Large intestine (tissue), 12 donors: ENCODE data around the gene FAM171A1. TPM values are rescaled to one million over a fixed set of nuclear protein-coding genes. Genes with fewer than 3 reads are reported as not detected.
A peak's percentile ranks its signal among the peaks of the same experiment; 100 is the strongest.
"Not testable (repeated sequence)": the region's sequence is repeated elsewhere in the genome, so short reads cannot be mapped to it uniquely, and the experiment has no call there.

Source experiments
- DNase-seq, 2 donors: peaks; one replicate each; pipeline versions ENCODE4 v3.0.0 to v3.0.0-alpha.2; 2013
- H3K27ac ChIP-seq: one replicate; pipeline ENCODE4 v1.5.1; 2013; ENCODE audit warnings: low read length
- H3K27me3 ChIP-seq: 2 replicates; pipeline ENCODE4 v1.6.1; 2013; ENCODE audit warnings: low read length; ENCODE audit not compliant: control insufficient read depth, insufficient read depth
- H3K36me3 ChIP-seq: 2 replicates; pipeline ENCODE4 v1.6.1; 2013; ENCODE audit warnings: low read length; ENCODE audit not compliant: control insufficient read depth, insufficient read depth
- H3K4me1 ChIP-seq: one replicate; pipeline ENCODE4 v1.6.1; 2013; ENCODE audit warnings: low read length; ENCODE audit not compliant: control insufficient read depth, insufficient read depth
- H3K4me3 ChIP-seq: one replicate; pipeline ENCODE4 v1.5.1; 2013; ENCODE audit warnings: low read length
- H3K9me3 ChIP-seq: one replicate; pipeline ENCODE4 v1.6.1; 2013; ENCODE audit warnings: mild to moderate bottlenecking, low read depth, low read length, moderate library complexity; ENCODE audit not compliant: control insufficient read depth
- WGBS: methylation state at CpG from one replicate; pipeline ENCODE4 v1.1.5; 2013; ENCODE audit warnings: low lambda C conversion rate; ENCODE audit not compliant: insufficient coverage; 5-methylcytosine and 5-hydroxymethylcytosine counted together
- long read RNA-seq, 11 donors: transcript quantifications; one replicate each; lab custom pipeline, GENCODE V29; 2026
- polyA plus RNA-seq: library from polyadenylated mRNA; unstranded; fragments of 120-200 nt; gene quantifications from one replicate; pipeline ENCODE4 v1.2.1, GENCODE V29; 2013

The FAM171A1 gene
- 25.4 TPM for polyA plus RNA-seq
- long read RNA-seq, donor 1, partial matches to known transcripts: 0 of 3 reads
- long read RNA-seq, donor 1, other reads (novel, unspliced or antisense): 0 of 3 reads
- long read RNA-seq, donor 2, transcript FAM171A1-201 (8 exons, 3,952 nt): major isoform, 13 of 13 reads
- long read RNA-seq, donor 2, partial matches to known transcripts: 0 of 13 reads
- long read RNA-seq, donor 2, other reads (novel, unspliced or antisense): 0 of 13 reads
- long read RNA-seq, donor 3: 0 reads
- long read RNA-seq, donor 4, partial matches to known transcripts: 0 of 1 reads
- long read RNA-seq, donor 4, other reads (novel, unspliced or antisense): 0 of 1 reads
- long read RNA-seq, donor 5, transcript FAM171A1-201 (8 exons, 3,952 nt): major isoform, 7 of 7 reads
- long read RNA-seq, donor 5, partial matches to known transcripts: 0 of 7 reads
- long read RNA-seq, donor 5, other reads (novel, unspliced or antisense): 0 of 7 reads
- long read RNA-seq, donor 6, transcript FAM171A1-201 (8 exons, 3,952 nt): major isoform, 11 of 11 reads
- long read RNA-seq, donor 6, partial matches to known transcripts: 0 of 11 reads
- long read RNA-seq, donor 6, other reads (novel, unspliced or antisense): 0 of 11 reads
- long read RNA-seq, donor 7, transcript FAM171A1-201 (8 exons, 3,952 nt): major isoform, 5 of 5 reads
- long read RNA-seq, donor 7, partial matches to known transcripts: 0 of 5 reads
- long read RNA-seq, donor 7, other reads (novel, unspliced or antisense): 0 of 5 reads
- long read RNA-seq, donor 8: 0 reads
- long read RNA-seq, donor 9, partial matches to known transcripts: 0 of 2 reads
- long read RNA-seq, donor 9, other reads (novel, unspliced or antisense): 0 of 2 reads
- long read RNA-seq, donor 10, transcript FAM171A1-201 (8 exons, 3,952 nt): major isoform, 6 of 6 reads
- long read RNA-seq, donor 10, partial matches to known transcripts: 0 of 6 reads
- long read RNA-seq, donor 10, other reads (novel, unspliced or antisense): 0 of 6 reads
- long read RNA-seq, donor 11, partial matches to known transcripts: 0 of 4 reads
- long read RNA-seq, donor 11, other reads (novel, unspliced or antisense): 0 of 4 reads

DNA sequence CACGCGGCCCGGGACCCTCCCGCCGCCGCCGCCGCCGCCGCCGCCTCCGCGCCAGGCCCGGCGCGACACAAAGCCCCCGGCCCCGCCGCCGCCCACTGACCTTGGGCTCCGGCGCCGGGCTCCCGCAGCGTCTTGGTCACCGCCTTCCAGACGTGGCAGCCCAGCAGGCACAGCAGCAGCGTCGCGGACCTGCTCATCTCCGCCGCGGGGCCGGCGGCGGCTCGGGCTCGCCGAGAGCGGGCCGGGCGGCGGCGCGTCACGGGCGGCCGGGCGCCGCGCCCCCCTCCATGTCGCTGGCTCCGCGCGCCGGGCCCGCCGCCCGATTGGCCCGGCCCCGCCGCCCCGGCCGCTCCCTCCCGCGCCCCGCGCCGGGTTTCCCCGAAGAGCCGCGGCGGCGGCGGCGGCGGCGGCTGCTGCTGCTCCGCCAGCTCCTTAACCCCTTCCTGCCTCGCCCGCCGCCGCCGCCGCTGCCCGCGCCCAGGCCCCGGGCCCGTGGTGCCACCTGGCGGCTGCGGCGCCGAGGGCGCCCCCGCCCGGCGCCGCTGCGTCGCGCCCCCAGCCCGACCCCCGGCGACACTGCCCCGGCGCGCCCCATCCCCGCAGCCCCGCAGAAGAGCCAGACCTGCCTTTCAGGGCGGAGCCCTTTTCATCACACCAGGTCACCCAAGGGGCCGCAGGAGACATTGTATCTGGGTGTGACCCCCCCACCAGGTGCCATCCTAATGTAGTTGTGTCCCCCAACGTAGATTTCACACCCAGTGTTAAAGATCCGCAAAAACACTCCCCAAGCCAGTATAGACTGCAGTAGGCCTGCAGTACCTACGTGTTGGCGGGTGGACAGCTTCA, at the start of gene FAM171A1:
Gene FAM171A1, minus strand, starts transcription at position 434 of the 846 bp plus-strand sequence. Its CDS starts 237 bp downstream, at position 197.
- peak in 1 of 2 donors; percentile 69 for DNase-seq
- H3K36me3 ChIP-seq: no peaks in the 10 kb centered on the region
- peak within 1 kb of the TSS; percentile 7 for H3K27ac ChIP-seq
- H3K4me1 ChIP-seq: peaks cover 3% of the 10 kb centered on the region
- peak within 1 kb of the TSS; percentile 64 for H3K4me3 ChIP-seq
- no CpG with 5 or more reads among the region's 115 CpGs for WGBS
- H3K27me3 ChIP-seq: no peaks in the 10 kb centered on the region
- H3K9me3 ChIP-seq: no peaks in the 10 kb centered on the region

DNA sequence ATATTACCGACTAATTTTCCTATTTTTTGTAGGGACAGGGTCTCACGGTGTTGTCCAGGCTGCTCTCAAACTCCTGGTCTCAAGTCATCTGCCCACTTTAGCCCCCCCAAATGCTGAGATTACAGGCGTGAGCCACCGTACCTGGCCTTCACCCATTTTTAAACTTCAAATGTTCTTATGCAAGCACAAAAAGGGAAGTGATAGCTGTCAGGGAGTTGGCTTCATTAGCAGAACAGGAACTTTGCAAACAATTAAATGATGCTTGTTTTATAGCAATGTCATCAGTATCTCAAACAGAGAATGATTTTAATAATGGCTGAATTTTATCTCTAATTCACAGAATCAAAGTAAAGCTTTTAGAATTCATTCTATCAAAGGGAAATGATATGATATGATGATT, 49.8 kb upstream of the FAM171A1 start:
- H3K36me3 ChIP-seq: no peaks in the 10 kb centered on the region
- no peaks in the 10 kb centered on the region for H3K4me1 ChIP-seq
- no peak for DNase-seq
- no peak overlapping the region for H3K27ac ChIP-seq
- H3K9me3 ChIP-seq: peaks cover 5% of the 10 kb centered on the region
- WGBS: no CpG with 5 or more reads among the region's 4 CpGs
- H3K27me3 ChIP-seq: no peaks in the 10 kb centered on the region
- H3K4me3 ChIP-seq: no peak overlapping the region

DNA sequence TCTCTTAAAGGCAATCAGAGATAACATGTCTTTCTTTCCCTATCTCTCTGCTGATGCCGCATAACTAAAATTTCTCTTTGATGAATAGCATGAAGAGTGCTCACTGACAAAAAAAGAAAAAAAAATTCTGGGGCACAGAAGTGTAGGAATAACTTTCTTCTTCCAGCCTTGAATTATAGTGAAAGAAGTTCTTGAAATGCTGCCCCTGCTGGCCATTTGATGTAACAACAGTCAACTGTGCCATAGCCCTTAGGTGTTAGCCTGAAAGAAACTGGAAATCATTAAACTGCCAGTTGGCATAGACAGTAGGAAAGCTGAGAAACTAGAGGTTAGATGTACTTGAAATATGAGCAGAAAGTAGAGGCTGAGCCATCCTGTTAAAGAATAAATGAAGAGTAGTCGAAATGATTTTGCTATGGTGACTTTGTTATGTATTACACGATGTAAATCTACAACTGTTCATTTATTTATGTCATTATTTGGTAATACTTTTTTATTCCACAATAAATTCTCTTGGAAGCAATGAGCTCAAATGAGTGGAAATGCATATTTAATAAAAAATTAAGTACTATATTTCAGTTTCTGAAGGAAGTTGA, 48.3 kb upstream of the FAM171A1 start:
- Histone ChIP-seq H3K36me3 (no peaks in the 10 kb centered on the region), H3K9me3 (peaks cover 6% of the 10 kb centered on the region), H3K27ac (no peak overlapping the region), H3K27me3 (no peaks in the 10 kb centered on the region), H3K4me1 (no peaks in the 10 kb centered on the region), H3K4me3 (no peak overlapping the region)
- DNase-seq: peak in 1 of 2 donors; percentile 33
- WGBS: 0% methylated on average over 1 of the region's 3 CpGs

DNA sequence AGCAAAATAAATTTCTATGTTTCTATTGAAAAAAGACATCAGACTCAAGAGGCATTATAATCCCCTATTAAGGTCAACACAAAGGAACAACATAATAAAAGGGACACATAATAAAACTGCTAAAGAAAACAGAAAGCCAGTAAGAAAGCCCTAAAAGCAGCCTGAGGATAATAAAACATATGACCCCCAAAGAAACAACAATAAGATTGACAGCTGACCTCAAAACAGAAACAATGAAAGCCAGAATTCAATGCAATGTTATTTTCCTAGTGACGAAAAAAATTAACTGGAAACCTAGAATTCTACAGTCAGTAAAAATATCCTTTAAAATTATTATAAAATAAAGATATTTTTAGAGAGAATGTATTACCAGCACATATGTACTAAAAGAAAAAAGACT, 44.9 kb upstream of the FAM171A1 start:
- peaks cover 6% of the 10 kb centered on the region for H3K9me3 ChIP-seq
- WGBS: 86% methylated on average over 1 of the region's 1 CpG
- H3K4me1 ChIP-seq: no peaks in the 10 kb centered on the region
- no peaks in the 10 kb centered on the region for H3K27me3 ChIP-seq
- DNase-seq: no peak
- no peak overlapping the region for H3K4me3 ChIP-seq
- no peaks in the 10 kb centered on the region for H3K36me3 ChIP-seq
- H3K27ac ChIP-seq: no peak overlapping the region

DNA sequence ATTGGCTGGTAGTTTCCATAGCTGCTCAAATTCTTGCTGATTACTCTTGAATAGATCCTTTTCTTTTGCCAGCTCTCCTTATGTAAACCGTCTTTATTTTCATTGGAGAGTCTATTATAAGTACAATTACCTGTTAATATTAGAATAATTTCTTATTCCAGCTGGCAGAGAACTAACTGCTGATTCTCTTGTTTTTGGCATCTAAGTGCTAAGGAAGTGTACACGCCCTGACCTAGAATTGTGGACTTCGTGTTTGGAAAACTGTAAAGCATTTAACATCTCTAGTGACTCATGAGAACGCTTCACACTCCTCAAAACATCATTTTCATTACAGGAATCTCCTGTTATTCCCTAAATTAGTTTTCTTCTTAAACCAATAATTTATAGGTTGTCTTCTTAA, 39.9 kb upstream of the FAM171A1 start:
- no peak overlapping the region for H3K4me3 ChIP-seq
- H3K27ac ChIP-seq: no peak overlapping the region
- H3K4me1 ChIP-seq: no peaks in the 10 kb centered on the region
- no peaks in the 10 kb centered on the region for H3K27me3 ChIP-seq
- no peak for DNase-seq
- peaks cover 2% of the 10 kb centered on the region for H3K9me3 ChIP-seq
- no peaks in the 10 kb centered on the region for H3K36me3 ChIP-seq
- 80% methylated on average over 1 of the region's 4 CpGs for WGBS

DNA sequence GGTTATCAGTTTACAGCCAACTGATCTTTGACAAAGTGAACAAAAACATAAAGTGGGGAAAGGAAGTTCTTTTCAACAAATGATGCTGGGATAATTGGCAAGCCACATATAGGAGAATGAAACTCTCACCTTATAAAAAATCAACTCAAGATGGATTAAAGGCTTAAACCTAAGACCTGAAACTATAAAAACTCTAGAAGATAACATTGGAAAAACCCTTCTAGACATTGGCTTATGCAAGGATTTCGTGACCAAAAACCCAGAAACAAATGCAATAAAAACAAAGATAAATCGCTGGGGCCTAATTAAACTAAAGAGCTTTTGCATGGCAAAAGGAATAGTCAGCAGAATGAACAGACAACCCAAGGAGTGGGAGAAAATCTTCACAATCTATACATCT, 38.3 kb upstream of the FAM171A1 start:
- H3K27me3 ChIP-seq, H3K9me3 ChIP-seq, H3K4me1 ChIP-seq, H3K36me3 ChIP-seq, H3K27ac ChIP-seq, H3K4me3 ChIP-seq, DNase-seq: not testable (repeated sequence)
- WGBS: 90% methylated on average over 2 of the region's 2 CpGs

DNA sequence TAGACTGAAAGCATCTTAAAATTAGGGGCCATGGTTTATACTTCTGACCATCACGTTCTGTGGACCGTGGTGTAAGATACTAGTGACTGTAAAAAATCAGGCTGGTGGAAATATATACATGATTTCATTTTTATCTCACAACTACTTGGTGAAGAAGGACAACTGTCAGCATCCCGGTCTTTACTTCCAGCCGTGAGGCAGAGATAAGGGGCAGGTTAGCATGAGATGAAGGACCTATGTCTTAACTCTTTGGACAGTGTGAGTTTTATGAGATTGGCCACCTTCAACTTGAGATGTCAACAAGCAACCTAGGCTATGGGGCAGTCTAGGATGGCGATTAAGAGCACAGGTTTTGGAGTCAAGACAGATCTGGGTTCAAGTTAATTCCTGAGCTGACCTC, 37.5 kb upstream of the FAM171A1 start:
- no peak for DNase-seq
- Histone ChIP-seq H3K27me3 (no peaks in the 10 kb centered on the region), H3K36me3 (no peaks in the 10 kb centered on the region), H3K9me3 (no peaks in the 10 kb centered on the region), H3K27ac (no peak overlapping the region), H3K4me3 (no peak overlapping the region), H3K4me1 (no peaks in the 10 kb centered on the region)
- WGBS: 100% methylated on average over 2 of the region's 5 CpGs

DNA sequence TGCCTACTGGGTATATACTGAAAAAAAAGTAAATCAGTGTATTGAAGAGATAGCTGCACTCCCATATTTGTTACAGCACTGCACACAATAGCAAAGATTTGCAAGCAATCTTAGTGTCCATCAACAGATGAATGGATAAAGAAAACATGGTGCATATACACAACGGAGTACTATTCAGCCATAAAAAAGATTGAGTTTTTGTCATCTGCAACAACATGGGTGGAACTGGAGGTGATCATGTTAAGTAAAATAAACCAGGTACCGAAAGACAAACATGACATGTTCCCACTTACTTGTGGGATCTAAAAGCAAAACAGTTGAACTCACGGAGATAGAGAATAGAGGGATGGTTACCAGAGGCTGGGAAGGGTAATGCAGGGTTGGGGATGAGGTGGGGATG, 34.2 kb upstream of the FAM171A1 start:
- Histone ChIP-seq H3K4me1 (no peaks in the 10 kb centered on the region), H3K9me3 (no peaks in the 10 kb centered on the region), H3K27ac (no peak overlapping the region), H3K27me3 (no peaks in the 10 kb centered on the region), H3K4me3 (no peak overlapping the region), H3K36me3 (no peaks in the 10 kb centered on the region)
- no peak for DNase-seq
- no CpG with 5 or more reads among the region's 3 CpGs for WGBS

DNA sequence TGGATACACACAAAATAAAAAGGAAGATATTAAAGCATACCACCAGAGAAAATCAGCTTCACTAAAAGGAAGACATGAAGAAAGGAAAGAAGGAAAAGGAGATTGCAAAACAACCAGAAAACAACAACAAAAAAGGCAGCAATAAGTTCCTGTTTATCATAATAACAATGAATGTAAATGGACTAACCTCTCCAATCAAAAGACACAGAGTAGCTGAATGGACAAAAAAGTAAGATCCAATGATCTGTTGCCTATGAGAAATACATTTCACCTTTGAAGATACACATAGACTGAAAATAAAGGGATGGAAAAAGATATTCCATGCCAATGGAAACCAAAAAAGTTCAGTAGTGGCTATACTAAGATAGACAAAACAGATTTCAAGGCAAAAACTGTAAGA, 30.3 kb upstream of the FAM171A1 start:
- H3K27me3 ChIP-seq: no peaks in the 10 kb centered on the region
- no peaks in the 10 kb centered on the region for H3K36me3 ChIP-seq
- no peak for DNase-seq
- no peaks in the 10 kb centered on the region for H3K9me3 ChIP-seq
- H3K4me3 ChIP-seq: no peak overlapping the region
- no peak overlapping the region for H3K27ac ChIP-seq
- no peaks in the 10 kb centered on the region for H3K4me1 ChIP-seq
